Prostate gland (tissue), 2 donors: ENCODE measurements around the gene PAX5. TPM values are rescaled to one million over a fixed set of nuclear protein-coding genes. Genes with fewer than 3 reads are reported as not detected.

Experiments
- DNase-seq: peaks from one replicate; pipeline ENCODE4 v3.0.0-alpha.2; 2019; ENCODE audit warnings: low spot score
- H3K27ac ChIP-seq, 2 donors: fragments of 200-600 bp; sonication (generic); 2 replicates each; pipeline ENCODE4 v1.5.1; 2017 to 2019
- H3K27me3 ChIP-seq: fragments of 200-600 bp; sonication (generic); replicated peaks from 2 replicates; pipeline ENCODE4 v1.5.1; 2019; ENCODE audit not compliant: insufficient read depth
- H3K36me3 ChIP-seq, 2 donors: fragments of 200-600 bp; sonication (generic); 1 replicate in 1 of 2; 2 replicates in 1 of 2; pipeline versions ENCODE4 v1.5.1 to v1.8.1; 2017 to 2019
- H3K4me1 ChIP-seq: fragments of 200-600 bp; sonication (generic); replicated peaks from 2 replicates; pipeline ENCODE4 v1.5.1; 2019
- H3K4me3 ChIP-seq, 2 donors: fragments of 200-600 bp; sonication (generic); 2 replicates each; pipeline ENCODE4 v1.5.1; 2017 to 2019
- H3K9me3 ChIP-seq: fragments of 200-600 bp; sonication (generic); 2 replicates; pipeline ENCODE4 v1.5.1; 2017
- POLR2A ChIP-seq: fragments of 450-650 bp; IDR thresholded peaks from one replicate; pipeline ENCODE4 v1.6.1; 2016; ENCODE audit warnings: antibody characterized with exemption, mild to moderate bottlenecking
- POLR2AphosphoS5 ChIP-seq: sonication (generic); formaldehyde crosslinking; IDR thresholded peaks from one replicate; pipeline ENCODE4 v1.6.1; 2017; ENCODE audit warnings: antibody characterized with exemption
- WGBS: methylation state at CpG from one replicate; pipeline ENCODE4 v1.1.5; 2018; 5-methylcytosine and 5-hydroxymethylcytosine counted together
- intact Hi-C: fragments of 100-400 bp; cut with DNase I; formaldehyde crosslinking; loops from one replicate; pipeline ENCODE4 v1.14.2; 2022
- total RNA-seq, 2 donors: library from RNA; depleted of rRNA; stranded (reverse); fragments of >200 nt; gene quantifications; one replicate each; pipeline ENCODE4 v1.1.0, GENCODE V29; 2016
- TF ChIP-seq, protein P1 (sequence below), 4 experiments: fragments of 200-600 bp in 2 of 4; fragments of 450-650 bp in 2 of 4; sonication (generic) in 2 of 4; IDR thresholded peaks; 1 replicate in 3 of 4; 2 replicates in 1 of 4; pipeline ENCODE4 v1.5.1; 2016 to 2019; ENCODE audit warnings: antibody characterized with exemption in 4 of 4, mild to moderate bottlenecking in 2 of 4, moderate library complexity in 2 of 4

Gene PAX5
- total RNA-seq, 2 donors from 2014 or later = 0.05 to 0.11 TPM

DNA sequence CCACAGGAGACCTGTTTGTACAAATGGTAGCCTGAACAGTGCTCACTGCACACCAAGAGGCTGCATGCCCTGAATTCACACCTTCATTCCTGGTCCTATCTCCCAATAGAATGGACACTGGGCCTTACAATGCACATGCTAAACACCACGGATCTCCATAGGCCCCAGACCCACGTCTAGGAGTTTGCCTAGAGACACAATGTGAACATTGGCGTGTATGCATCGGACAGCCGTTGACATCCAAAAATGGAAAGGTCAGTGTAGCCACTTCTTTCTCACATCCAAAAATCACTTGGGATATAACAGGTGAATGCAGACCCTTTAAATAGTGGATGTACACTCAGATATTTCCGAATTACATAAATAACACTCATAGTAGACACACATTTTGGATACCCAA is 927 bp downstream of the PAX5 start:
- Histone ChIP-seq H3K27ac (no peak overlapping the region), H3K9me3 (no peaks in the 10 kb centered on the region), H3K4me1 (peaks cover 4% of the 10 kb centered on the region), H3K36me3 (no peaks in the 10 kb centered on the region), H3K4me3 (no peak overlapping the region), H3K27me3 (peaks cover 56% of the 10 kb centered on the region)
- intact Hi-C loops = no loop called here
- no peak for TF ChIP-seq POLR2AphosphoS5
- TF ChIP-seq POLR2A = no peak
- TF ChIP-seq, protein P1, sequence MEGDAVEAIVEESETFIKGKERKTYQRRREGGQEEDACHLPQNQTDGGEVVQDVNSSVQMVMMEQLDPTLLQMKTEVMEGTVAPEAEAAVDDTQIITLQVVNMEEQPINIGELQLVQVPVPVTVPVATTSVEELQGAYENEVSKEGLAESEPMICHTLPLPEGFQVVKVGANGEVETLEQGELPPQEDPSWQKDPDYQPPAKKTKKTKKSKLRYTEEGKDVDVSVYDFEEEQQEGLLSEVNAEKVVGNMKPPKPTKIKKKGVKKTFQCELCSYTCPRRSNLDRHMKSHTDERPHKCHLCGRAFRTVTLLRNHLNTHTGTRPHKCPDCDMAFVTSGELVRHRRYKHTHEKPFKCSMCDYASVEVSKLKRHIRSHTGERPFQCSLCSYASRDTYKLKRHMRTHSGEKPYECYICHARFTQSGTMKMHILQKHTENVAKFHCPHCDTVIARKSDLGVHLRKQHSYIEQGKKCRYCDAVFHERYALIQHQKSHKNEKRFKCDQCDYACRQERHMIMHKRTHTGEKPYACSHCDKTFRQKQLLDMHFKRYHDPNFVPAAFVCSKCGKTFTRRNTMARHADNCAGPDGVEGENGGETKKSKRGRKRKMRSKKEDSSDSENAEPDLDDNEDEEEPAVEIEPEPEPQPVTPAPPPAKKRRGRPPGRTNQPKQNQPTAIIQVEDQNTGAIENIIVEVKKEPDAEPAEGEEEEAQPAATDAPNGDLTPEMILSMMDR (IDR thresholded peaks at IDR 0.05) = no peak
- 48% methylated on average over 6 of the region's 6 CpGs for WGBS
- no peak for DNase-seq

DNA sequence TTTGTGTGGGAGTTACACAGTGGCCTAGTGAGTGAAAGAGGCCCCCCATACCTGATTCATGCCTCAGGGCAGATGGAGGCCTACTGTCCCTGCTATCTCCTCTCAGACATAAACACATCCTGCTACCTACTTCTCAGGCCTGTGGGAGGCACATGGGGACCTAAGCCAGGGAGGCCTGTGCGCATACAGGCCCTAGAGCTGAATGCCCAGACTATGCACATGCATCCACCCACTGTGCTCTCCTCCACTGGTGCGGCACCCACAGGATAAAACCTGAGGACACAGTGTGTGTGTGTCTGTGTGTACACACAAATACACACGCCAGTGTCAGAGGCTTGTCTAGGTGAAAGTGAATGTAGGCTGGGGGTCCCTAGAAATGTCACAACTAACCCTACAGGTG is 1.4 kb downstream of the PAX5 start:
- Histone ChIP-seq H3K27me3 (peaks cover 54% of the 10 kb centered on the region), H3K4me3 (no peak overlapping the region), H3K9me3 (no peaks in the 10 kb centered on the region), H3K4me1 (peaks cover 4% of the 10 kb centered on the region), H3K36me3 (no peaks in the 10 kb centered on the region), H3K27ac (no peak overlapping the region)
- DNase-seq = no peak
- intact Hi-C loops = no loop called here
- TF ChIP-seq POLR2A (no peak), POLR2AphosphoS5 (no peak)
- TF ChIP-seq, protein P1 (IDR thresholded peaks at IDR 0.05) = no peak
- WGBS = 49% methylated on average over 3 of the region's 3 CpGs

GRCh38 chr9:37031902-37032301 is 2.2 kb downstream of the PAX5 start:
- no peaks in the 10 kb centered on the region for H3K36me3 ChIP-seq
- H3K27me3 ChIP-seq = peaks cover 55% of the 10 kb centered on the region
- H3K4me1 ChIP-seq = peaks cover 4% of the 10 kb centered on the region
- TF ChIP-seq POLR2A = no peak
- TF ChIP-seq, protein P1 (IDR thresholded peaks at IDR 0.05) = no peak
- DNase-seq = no peak
- intact Hi-C loops = no loop called here
- WGBS = 8% methylated on average over 6 of the region's 6 CpGs
- no peaks in the 10 kb centered on the region for H3K9me3 ChIP-seq
- no peak overlapping the region for H3K27ac ChIP-seq
- no peak overlapping the region for H3K4me3 ChIP-seq

- TF ChIP-seq, protein P1 (IDR thresholded peaks at IDR 0.05) = no peak
- TF ChIP-seq POLR2A = no peak
- DNase-seq = no peak
- H3K27ac ChIP-seq = no peak overlapping the region
- no peaks in the 10 kb centered on the region for H3K36me3 ChIP-seq
- no peak overlapping the region for H3K4me3 ChIP-seq
- WGBS = 24% methylated on average over 4 of the region's 4 CpGs
- H3K9me3 ChIP-seq = no peaks in the 10 kb centered on the region
- peaks cover 6% of the 10 kb centered on the region for H3K4me1 ChIP-seq
- intact Hi-C loops = no loop called here
- H3K27me3 ChIP-seq = peaks cover 63% of the 10 kb centered on the region
These were observed 3.0 kb downstream of the PAX5 start for GRCh38 chr9:37031081-37031480.

DNA sequence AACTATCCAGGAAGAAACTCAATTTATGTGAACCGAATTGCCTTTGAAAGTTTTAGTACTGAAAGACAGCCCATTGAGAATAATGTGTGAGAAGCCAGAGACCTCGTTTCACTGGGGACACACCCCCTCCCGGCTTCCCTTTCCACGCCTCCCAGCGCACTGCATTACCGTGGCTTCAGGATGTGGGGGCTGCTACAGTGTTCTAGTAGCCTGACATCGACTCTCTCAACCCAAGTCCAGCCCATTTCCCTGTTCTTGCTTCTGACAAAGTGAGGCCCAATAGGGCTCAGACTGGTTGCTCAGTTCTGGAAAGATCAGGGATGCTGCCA is 3.5 kb downstream of the PAX5 start:
- no peak overlapping the region for H3K27ac ChIP-seq
- DNase-seq = no peak
- H3K9me3 ChIP-seq = no peaks in the 10 kb centered on the region
- WGBS = 4% methylated on average over 7 of the region's 7 CpGs
- intact Hi-C loops = no loop called here
- H3K4me1 ChIP-seq = peaks cover 6% of the 10 kb centered on the region
- TF ChIP-seq, protein P1 (IDR thresholded peaks at IDR 0.05) = no peak
- TF ChIP-seq POLR2AphosphoS5 = no peak
- TF ChIP-seq POLR2A = no peak
- peaks cover 63% of the 10 kb centered on the region for H3K27me3 ChIP-seq
- H3K36me3 ChIP-seq = no peaks in the 10 kb centered on the region
- no peak overlapping the region for H3K4me3 ChIP-seq
